Activated CD4-positive, alpha-beta T cell treated with anti-CD3 and anti-CD28 coated beads, Interleukin-2, amount 50 U/mL, for 4 hours (primary cell): ENCODE measurements around the gene GPR39.

ENCODE experiments used
- DNase-seq, 2 experiments: peaks; one replicate each; pipeline ENCODE4 v3.0.0-alpha.2; 2020

Gene GPR39

DNA sequence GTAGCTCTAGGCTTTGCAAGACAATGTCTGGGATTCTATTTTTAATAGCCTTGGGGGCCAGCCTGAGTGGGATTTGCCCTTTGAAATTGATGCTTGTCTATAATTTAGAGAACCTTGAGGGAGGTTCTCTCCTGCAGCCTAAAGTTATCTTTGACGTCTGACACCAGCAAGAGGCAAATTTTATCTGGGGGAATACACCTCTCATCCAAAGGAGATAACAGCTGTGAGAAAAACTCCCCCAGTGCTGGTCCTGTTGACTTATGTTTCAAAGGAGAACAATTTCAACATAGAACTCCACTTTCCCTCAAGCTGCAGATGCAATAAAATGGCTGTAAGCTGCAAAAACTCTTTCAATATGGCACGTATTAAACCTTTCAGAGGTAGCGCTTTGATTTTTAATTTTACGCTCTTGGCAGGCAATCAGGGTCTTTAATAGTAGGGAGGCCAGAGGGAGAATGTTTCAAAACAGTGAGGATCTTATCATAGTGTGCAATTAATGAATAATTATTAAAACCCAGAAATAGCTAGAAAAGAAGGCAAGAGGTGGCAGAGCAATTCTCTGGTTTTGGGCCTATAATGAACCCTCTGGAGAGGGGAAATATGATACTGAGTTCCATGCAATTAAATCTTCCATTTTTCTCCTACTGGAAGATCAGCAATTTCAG is 191.0 kb downstream of the GPR39 start:
- no peak for DNase-seq

DNA sequence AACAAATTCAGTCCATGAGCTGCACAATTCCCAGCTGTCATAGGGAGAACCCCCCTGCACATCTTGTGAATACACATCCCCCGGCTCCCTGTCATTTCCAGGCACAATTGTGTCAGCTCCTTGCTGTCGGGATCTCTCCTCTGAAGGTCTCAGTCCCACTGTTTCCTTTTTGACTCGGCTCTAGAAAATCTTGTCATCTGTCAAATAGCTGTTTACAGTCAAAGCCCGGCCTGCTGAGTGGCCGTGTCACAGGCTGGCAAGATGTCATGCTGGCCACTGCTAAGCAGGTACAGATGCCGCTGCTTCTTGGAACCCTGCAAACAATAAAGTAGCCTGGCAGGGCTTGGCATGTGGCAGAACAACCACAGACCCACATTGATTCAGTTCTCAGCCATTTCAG is 191.7 kb downstream of the GPR39 start:
- DNase-seq: no peak

DNA sequence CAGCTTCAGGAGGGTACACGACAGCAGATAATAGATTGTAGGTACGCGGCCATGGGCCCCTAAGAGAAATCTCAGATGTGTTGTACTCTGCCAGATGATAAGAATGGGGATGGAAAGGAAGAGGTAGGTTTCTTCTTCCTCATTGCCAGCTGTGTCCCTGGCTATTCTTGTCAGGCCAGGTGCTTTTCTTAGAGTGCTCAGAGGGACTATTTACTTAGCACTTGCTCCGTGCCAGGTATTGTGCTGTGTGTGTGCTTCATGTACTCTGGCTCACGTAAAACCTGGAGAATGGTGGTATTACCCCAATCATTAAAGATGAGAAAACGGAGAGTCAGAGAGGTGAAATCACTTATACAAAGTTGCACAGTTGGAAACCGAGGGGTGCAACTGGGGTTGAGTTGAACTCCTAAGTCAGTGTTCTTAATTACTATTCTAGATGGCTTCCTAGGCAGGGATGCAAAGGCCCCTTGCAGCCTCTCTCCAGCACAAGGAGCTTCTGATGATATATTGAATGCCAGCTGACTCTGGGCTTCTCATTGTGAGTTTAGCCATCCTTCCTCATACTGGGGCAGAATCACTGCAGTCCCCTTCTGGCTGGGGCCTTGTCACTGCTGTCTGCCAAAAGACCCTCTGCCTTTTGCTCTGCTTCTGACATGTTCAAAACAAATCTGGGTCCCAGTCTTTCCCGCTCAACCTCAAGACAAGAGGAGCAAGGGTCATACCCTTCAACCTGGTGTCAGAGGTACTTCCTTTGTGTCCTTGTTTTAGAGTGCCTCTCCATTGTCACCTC is 192.7 kb downstream of the GPR39 start:
- DNase-seq: no peak

DNA sequence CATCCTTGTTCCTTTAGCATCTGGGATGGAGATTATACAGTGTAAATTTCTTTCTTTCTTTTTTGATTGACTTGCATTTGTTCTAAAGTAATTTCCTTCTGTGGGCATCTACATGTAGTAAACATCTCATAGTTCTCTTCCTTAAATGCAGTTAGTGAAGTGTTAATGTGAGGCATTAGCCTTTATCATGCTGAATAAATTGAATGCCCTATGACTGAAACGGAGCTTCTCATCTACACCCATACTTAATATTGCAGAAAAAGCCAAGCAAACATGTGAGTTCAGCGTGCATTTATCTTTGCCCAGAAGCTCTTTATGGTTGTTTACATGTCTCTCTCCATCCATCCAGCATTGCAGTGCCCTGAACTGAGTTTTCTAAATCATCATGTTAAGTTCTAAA is 195.1 kb downstream of the GPR39 start:
- DNase-seq: no peak

DNA sequence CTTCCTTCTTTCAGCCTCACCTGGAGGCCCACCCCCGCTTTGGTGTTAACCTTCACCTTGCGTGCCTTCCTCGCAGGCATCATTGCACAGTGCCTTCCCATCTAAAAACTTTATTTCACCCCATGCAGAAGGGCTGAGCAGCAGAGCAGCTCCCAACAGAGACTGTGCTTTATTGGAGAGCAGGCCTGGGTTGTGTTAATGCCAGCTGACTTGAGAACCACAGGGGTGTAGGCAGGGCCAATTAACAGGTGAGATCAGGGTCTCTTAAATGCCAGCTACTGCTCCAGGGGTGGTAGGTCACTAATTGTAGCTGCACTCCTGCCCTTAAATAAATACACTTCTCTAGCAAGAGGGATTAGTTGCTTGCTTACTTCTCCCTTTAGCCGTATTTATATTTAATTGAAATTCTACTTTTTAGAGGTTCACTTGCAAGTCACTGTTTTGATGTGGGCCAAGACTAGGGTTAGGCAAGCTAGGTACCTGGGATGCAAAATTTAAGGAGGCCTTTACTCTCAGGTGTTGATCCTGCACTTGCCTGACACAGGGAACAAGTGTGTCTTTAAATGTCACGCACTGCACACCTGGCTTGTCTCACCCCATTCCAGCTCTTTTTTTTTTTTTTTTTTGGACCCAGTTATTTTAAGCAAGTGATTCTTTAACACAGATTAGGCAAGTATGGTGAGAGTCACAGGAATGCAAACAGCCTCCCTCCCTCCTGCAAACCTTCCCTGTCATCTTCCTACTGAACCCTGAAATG is 198.9 kb downstream of the GPR39 start:
- DNase-seq: no peak

DNA sequence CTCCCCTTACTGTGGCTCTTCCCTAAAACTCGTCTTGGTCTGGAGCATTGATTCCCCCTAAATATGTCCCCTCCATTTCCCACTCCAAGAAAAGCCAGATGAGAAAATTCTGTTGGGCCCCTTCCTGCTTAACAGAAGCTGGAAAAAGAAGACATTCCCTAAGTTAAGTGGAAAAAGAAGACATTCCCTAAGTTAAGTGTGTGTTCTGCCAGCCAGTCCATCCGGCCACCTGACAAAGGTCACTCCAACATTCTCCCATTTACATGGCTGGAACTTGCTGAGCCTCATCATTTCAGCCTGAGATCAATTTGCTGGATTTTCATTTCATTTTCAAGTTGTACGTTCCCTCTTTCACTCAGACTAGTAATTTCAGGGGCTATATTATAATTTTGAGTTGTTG is 201.4 kb downstream of the GPR39 start:
- no peak for DNase-seq

DNA sequence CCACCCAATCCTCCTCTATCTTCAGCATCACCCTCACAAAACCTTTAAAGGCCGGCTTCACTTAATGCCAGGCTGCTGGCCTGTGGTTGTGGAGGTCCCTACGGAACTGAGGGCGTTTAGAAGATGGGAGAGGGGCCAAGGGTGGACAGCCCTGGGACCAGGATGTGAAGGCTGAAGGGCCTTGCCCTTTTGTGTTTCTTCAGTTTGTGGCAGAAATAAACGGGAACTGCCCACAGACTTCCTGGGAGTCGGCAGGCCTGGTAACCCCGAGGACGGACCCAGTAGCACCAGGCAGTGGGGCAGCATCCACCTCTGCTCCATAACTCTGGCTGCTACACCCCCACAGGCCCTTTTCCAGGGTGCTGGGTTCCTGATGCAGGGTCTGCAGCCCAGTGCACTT is 202.1 kb downstream of the GPR39 start:
- DNase-seq: no peak

DNA sequence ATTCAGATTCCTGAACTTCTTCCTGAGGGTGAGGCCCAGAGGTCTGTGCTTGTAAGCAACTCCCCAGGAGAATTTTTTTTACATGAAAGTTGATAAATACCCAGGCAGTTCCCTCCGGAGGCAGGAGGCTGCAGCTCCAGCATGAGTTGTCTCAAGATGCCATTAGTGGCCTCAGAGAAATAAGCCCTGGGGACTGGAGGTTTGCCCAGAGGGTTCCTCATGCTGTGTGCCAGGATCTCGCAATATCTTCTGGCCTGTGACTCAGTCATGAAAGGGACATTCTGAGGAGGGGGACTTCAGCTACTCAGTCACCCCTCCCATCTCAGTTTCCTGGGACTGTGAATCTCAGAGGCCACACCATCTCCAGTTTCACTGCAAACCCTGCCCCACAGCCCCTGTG is 203.5 kb downstream of the GPR39 start:
- DNase-seq: no peak

DNA sequence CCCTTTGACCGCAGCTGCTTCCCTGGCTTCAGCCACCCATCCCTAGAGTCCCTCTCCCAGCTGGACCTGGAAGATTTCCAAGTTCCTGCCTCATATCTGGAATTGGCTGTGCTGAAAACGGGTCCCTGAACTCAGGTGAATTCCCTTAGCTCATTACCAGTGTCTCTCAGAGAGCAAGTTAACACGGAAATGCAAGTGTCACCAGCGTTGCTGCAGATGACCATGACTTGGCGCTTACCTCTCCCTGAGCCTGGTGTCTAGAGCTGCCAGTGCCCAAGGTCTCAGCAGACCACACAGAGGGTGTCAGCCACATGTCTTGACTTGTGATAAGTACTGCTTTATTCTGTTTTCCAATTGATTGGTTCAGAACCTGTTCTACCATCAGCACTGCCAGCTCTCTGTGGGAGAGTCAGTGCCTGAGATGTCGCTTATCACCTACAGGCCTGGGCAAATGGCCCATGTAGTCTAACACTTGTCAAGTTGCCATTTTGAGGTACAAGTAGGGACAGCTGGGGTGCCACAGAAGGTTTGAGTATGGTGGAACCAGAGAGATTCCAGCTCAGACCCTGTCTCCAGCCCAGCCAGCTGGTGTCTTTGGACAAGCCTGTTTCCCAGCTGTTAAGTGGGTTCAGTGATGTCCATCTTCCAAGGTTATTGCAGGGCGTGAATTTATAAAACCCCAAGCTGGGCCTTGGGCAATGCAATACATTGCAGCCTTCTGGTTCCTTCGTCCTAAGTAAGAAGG is 204.7 kb downstream of the GPR39 start:
- DNase-seq: no peak

DNA sequence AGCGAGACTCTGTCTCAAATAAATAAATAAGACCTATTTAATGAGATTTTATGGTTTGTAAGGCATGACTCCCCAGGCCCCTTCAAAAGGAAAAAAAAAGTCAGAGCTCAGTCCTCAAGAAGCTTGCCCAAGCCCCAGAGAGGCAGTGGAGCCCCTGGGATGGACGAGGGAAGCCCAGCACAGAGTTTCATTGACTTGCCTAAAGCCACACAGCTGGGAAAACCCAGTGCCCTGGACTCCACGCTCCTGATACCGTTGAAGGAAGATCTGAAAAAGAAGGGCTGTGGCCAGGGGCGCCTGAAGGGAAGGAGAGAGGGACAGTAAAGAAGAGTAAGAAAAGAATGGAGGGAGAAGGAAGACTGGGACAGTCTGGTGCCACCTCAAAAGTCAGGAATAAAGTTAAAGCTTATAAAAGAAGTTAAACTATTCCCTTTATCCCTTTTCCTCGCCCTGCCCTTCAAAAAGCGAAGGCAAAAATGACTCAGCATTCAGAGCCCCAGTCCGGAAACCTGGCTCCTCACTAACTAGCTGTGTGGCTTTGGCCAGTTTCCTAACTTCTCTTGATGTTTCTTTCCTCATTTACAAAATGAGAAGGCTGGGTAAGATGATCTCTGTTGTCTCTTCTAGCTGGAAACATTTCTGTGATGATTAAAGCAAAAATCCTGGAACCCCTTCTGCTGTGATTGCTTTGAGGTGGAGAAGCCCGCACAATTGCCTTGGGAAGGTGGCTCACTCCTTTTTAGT is 206.7 kb downstream of the GPR39 start:
- DNase-seq: no peak

DNA sequence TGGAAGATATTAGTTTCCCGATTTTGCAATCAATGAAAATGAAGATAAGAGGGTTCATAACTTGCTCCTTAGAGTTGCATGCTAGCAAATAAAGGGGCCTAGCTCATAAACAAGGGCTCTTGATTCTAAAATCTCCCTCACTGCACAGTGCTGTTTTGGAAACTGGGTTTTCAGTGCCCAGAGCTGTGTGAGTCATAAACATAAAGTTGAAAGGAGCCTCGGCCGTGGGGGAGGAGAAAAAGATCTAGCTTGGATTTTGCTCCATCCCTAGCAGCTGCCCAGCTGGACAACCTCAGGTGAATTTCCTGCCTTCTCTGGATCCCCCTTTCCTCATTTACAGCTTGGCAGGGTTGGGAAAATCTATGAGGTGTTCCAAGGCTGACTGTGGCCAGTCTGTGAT is 210.9 kb downstream of the GPR39 start:
- DNase-seq: no peak

DNA sequence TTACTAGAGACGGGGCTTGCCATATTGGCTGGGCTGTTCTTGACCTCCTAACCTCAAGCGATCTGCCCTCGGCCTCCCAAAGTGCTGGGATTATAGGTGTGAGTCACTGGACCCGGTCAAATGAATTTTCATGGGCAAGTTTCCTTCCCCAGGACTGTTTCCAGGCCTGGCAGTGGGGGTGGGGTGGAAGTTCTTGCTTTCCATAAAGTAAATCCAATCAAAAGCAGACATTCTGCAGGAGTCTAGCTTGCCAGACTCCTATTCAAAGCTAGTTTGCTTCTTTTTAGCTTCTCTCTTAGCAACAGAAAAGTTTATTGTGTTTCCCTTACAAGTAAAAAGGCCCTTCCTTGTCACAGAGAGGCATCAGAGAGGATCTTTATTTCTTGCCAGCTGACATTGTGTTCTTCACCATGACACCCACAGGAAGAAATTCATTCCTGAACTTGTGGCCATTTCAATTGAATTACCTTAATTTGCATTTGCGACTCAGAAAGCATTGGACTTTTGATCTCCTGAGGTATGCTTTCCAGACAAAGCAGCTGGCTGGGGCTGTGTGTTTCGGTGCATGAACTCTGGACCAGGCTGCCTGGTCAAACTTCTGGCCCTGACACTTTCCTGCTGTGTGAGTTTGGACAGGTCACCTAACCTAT is 215.5 kb downstream of the GPR39 start:
- DNase-seq: no peak

DNA sequence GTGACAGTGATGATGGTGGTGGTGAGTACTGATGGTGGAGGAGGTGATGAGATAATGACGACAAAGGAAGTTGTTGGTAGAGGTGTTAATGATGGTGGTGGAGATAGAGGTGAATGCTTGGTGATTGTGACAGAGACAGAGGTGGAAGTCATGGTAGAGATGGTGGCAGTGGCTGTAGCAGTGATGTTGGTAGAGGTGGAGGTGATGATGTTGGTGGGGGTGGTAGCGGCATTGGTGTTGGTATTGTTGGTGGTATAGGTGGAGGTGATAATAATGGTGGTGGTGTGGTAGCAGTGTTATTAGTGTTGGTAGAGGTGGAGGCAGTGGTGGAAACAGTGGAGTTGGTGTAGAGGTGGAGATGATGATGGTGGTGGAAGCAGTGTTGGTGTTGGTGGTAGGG is 217.0 kb downstream of the GPR39 start:
- no peak for DNase-seq

DNA sequence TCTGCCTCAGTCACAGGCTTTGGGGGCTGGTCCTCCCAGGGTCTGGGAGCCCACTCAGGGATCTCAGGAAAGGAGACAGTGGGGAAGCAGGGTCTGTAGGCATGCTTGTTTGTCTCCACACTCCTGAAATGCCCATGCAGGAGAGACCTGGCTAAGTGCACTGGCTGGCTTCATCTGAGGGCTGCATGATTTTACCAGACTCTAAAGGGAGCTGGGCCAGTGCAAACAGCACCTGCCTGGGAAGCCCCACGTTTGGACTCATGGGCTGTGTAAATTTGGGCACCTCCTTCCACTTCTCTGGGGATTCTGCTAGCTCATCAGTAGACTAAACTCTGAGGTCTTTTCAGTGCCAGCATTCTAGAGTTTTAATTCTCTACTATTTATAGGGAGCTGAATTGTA is 219.7 kb downstream of the GPR39 start:
- DNase-seq: no peak

DNA sequence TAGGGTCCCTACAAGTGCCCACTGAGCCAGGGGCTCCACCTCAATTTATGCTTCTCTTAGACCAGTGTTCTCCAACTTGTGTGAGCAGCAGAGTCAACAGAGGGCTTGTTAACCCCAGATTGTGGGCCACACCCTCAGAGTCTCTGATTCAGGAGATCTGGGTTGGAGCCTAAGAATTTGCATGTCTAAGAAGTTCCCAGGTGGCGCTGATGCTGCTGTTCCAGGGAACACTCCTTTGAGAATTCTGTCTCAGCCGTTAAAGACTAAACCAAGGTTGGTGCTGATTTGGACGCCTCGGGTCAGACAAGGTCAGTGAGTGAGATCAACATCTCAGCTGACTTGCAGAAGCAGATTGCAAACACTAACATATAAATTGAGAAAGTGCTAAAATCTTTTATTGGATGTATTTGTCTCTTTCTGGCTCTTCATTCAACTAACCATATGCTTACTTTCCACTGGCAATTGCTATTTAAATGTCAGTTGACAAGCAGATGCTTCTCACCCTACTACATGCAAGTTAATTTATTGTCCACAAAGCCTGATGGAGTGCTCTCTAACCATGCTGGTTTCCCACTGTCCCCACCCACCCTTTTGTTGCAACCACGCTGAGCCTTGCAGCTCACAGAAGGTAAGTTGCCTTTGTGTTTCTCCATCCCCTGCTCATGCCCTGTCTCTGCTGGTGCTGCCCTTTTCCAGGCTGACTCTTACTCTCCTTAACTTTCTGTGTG is 221.9 kb downstream of the GPR39 start:
- DNase-seq: no peak

DNA sequence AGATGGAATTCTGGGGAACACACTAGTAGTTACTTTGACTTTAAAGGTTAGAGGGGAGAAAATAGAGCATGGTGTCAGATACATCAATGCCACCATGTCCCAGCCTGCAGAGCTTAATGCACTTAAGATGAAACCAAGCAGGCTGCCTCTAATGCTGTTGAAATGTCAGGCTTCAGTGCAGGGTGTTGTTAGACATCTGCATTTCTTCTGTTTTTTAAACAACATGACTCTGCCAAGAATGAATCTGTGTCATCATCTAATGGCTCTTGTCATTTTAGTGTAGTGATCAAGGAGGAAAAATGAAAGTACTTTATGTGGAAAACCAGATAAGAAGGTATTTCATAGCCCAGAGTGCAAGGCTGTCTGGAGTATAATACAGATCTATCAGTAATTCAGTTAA is 223.5 kb downstream of the GPR39 start:
- DNase-seq: no peak

DNA sequence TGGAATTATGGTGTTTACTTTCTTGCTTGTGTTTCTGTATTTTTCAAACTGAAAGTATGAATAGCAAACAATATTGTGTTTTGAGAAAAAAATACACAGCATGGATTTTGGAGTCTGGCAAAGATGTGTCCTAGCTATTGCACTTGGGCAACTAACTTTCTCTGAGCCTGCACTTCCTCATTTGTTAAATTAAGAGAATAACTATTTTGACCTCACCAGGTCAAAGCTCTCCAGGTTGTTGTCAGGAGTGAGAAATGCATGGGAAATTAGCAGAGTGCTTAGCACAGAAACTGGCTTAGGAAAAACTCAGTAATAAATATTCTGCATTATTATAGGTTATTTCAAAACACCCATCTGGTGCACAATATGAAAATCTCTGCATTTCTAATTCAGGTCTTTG is 225.2 kb downstream of the GPR39 start:
- no peak for DNase-seq

DNA sequence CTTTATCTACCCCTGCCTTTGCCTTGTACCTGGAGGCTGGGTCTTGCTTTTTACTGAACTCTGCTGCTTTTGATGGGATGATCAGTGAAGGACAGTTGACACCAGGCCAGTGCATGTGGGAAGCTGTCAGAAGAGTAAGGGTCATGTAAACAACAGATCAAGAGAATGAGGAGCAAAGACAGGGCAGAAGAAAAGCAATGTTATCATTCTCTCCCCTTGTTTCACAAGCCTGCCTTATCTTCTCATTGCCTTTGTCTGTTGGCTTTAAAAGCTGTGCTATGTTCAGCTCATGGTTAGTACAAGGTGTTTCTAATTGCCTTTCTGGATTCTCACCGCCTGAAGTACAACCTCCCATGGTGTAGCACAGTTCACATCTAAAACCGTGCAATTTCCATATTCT is 225.8 kb downstream of the GPR39 start:
- no peak for DNase-seq

DNA sequence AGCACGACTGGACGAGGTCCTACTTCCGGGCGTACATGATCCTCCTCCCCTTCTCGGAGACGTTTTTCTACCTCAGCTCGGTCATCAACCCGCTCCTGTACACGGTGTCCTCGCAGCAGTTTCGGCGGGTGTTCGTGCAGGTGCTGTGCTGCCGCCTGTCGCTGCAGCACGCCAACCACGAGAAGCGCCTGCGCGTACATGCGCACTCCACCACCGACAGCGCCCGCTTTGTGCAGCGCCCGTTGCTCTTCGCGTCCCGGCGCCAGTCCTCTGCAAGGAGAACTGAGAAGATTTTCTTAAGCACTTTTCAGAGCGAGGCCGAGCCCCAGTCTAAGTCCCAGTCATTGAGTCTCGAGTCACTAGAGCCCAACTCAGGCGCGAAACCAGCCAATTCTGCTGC is 228.6 kb downstream of the GPR39 start:
- DNase-seq: no peak

DNA sequence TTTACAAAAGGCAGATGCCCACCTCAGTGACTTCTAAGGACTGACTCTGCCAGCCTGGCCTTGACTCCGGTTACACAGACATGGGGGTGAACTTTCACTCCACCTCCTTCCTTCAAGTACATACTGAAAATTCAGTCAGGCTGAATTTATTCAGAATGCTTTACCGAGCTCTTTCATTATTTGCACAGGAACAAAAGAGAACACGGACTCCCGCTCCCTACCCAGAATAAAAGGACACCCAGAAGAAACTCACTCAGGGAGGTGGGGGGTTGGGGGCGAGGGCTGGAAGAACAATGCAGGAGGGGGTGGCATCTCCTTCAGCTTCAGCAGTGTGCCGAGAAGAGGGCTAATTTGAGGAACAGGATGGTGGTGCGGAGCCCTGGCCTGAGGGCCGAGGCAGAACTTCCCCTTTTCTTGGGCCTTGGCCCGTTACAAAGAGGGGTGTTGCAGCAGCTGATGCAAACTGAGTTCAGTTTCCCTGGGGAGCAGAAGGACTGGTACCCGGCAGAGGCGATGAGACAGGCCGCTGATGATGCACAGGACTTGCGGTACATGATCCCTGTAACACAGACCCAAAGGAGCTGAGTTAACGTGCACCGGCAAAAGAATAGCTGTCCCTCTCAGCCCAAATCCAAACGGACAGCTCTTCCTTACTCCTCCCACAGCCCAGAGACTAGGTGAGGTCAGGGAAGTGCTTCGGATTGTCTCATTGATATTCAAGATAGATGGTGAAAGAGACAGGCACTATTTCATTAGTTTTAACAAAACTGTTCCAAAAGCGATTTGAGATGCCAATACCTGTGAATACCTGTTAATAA is 229.3 kb downstream of the GPR39 start:
- DNase-seq: no peak
